Brain microvascular endothelial cell (primary cell): ENCODE results near the gene NRXN2.

Source experiments
- DNase-seq: peaks from one replicate; pipeline ENCODE4 v3.0.0-alpha.2; 2020
- H3K27ac ChIP-seq: fragments of 250-450 bp; sonication (Bioruptor Pico); 2 replicates; pipeline ENCODE4 v1.5.1; 2020; ENCODE audit warnings: mild to moderate bottlenecking, moderate library complexity
- H3K27me3 ChIP-seq: fragments of 250-450 bp; sonication (Bioruptor Pico); replicated peaks from 2 replicates; pipeline ENCODE4 v1.5.1; 2020; ENCODE audit warnings: mild to moderate bottlenecking
- H3K36me3 ChIP-seq: fragments of 250-450 bp; sonication (Bioruptor Pico); replicated peaks from 2 replicates; pipeline ENCODE4 v1.5.1; 2020; ENCODE audit warnings: mild to moderate bottlenecking
- H3K4me3 ChIP-seq: 2 replicates; pipeline ENCODE4 v1.5.1; 2011; ENCODE audit warnings: low read depth, mild to moderate bottlenecking, control low read depth, low read length, moderate library complexity
- in situ Hi-C: cut with HindIII; loops from 2 replicates; pipeline ENCODE4 v1.10.0; 2017; ENCODE audit warnings: low sequenced_read_pairs, low pct_ligation_motif_present
- TF ChIP-seq, protein P1 (sequence below): IDR thresholded peaks from 2 replicates; pipeline ENCODE4 v1.5.1; 2011; ENCODE audit warnings: low read depth, mild to moderate bottlenecking, moderate library complexity, low read length, control low read depth, inconsistent platforms; ENCODE audit errors: missing control alignments

Gene NRXN2

DNA sequence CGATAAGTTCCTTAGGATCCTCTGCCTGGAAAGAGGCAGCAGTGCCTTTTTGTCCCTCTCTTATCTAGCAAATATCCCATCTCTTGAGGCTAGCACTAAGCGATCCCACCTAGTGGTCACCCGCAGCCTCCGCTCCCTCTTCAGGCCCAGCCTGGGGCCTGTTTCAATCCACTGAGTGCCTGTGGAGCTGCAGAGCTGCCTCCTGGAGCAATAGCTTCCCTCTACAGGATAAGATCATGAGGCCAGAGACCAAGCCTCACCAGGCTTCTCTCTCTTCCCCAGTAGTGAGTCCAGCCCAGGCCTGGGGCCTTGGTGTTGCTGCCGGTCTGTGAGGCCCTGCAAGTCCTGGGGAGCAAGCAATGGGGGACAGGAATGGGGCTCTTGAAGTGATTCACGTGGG lies 66.1 kb downstream of the NRXN2 start:
- Histone ChIP-seq H3K4me3 (no peak overlapping the region), H3K36me3 (no peaks in the 10 kb centered on the region), H3K27ac (no peak overlapping the region), H3K27me3 (no peaks in the 10 kb centered on the region)
- TF ChIP-seq, protein P1, sequence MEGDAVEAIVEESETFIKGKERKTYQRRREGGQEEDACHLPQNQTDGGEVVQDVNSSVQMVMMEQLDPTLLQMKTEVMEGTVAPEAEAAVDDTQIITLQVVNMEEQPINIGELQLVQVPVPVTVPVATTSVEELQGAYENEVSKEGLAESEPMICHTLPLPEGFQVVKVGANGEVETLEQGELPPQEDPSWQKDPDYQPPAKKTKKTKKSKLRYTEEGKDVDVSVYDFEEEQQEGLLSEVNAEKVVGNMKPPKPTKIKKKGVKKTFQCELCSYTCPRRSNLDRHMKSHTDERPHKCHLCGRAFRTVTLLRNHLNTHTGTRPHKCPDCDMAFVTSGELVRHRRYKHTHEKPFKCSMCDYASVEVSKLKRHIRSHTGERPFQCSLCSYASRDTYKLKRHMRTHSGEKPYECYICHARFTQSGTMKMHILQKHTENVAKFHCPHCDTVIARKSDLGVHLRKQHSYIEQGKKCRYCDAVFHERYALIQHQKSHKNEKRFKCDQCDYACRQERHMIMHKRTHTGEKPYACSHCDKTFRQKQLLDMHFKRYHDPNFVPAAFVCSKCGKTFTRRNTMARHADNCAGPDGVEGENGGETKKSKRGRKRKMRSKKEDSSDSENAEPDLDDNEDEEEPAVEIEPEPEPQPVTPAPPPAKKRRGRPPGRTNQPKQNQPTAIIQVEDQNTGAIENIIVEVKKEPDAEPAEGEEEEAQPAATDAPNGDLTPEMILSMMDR = peak; percentile 40
- DNase-seq = no peak
- in situ Hi-C loops = no loop called here

DNA sequence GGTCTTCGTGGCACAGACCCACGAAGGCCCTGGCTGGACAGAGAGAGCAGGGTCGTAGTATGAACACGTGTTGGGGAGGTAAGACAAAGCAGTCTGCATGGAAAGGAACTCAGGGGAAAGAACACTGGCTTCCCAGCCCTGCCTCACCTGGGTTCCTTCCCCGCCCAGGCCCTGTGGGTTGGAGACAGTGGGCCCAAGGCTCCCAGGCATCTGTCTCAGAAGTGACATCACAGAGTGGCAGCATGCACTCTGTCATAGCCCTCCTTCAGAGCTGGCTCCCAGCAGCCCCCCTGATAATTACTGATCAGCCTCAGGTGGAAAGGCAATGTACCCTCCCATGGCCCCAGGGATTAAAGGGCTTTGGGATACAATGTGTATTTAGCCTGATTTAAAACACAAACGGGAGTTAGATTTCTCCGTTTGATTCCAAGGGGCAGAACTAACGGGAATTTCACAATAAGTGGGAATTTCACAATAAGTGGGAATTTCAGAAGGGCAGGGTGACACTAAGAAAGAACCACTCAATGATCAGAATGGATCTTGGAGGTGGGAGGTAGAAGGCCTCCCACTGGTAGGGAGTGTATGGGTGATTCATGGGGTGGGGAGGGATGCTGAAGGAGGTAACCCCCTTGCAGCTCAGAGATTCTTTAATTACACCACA lies 66.9 kb downstream of the NRXN2 start:
- no peak overlapping the region for H3K27ac ChIP-seq

DNA sequence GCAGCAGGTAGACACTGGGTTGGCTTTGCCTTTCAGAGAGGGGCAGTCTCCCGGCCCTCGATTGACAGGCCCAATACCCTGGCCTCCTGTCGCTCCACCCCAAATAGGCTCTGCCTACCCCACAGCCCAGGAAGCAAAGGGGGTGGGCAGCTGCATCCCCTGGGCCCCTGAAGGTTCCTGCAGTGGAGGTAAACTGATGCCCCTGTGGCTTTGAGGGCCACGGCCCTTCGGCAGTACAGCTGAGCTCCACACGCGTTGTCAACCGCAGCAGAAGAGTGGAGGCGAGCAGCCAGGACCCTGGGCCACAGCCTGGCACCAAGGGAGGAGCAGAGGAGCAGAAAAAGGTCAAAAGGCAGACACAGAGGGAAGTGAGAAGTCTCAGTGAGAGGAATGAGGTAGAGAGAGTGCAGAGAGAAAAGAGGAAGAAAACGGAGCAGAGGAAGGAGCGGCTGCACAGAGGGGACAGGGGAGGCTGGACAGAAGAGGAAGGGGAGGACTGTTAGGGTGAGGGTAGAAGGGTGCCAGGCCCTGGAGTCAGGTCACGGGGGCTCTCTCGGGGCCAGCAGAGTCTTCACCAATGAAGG lies 67.9 kb downstream of the NRXN2 start:
- no peak for DNase-seq
- H3K27ac ChIP-seq = no peak overlapping the region
- TF ChIP-seq, protein P1 = no peak
- in situ Hi-C loops = no loop called here
- H3K27me3 ChIP-seq = no peaks in the 10 kb centered on the region
- no peaks in the 10 kb centered on the region for H3K36me3 ChIP-seq
- no peak overlapping the region for H3K4me3 ChIP-seq

More for the DNA sequence above, 66.9 kb downstream of the NRXN2 start:
- TF ChIP-seq, protein P1 = no peak
- DNase-seq = no peak
- Histone ChIP-seq H3K27me3 (no peaks in the 10 kb centered on the region), H3K36me3 (no peaks in the 10 kb centered on the region), H3K4me3 (no peak overlapping the region)
- in situ Hi-C loops = no loop called here

DNA sequence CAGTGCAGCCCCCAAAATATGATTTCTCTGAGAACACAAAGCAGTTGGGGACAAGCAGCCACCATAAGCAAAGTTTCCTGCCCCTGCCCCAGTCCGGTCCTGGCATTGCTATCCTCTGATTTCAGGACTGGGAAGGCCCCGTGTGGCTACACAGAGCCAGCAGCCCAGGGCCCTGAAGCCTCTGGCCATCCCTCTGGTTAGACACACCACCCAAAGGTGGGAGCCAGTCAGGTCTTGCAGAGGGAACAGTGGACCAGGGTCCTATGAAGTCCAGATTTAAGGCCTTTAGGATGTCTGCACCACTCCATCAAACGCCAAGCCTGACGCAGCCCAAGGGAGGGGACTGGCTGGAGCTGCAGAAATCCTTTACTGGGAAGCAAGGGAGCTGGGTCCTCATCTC lies 68.6 kb downstream of the NRXN2 start:
- Histone ChIP-seq H3K27me3 (no peaks in the 10 kb centered on the region), H3K36me3 (no peaks in the 10 kb centered on the region), H3K4me3 (no peak overlapping the region), H3K27ac (no peak overlapping the region)
- DNase-seq = no peak
- in situ Hi-C loops = no loop called here
- TF ChIP-seq, protein P1 = no peak

GRCh38 chr11:64653388-64653973 lies 69.5 kb downstream of the NRXN2 start:
- no peak for DNase-seq
- TF ChIP-seq, protein P1 = no peak
- Histone ChIP-seq H3K36me3 (no peaks in the 10 kb centered on the region), H3K4me3 (no peak overlapping the region), H3K27me3 (no peaks in the 10 kb centered on the region), H3K27ac (no peak overlapping the region)
- in situ Hi-C loops = no loop called here
